ENCODE data around the gene DTL.

DTL gene

GRCh38 chr1:212055333-212055732 lies 19.8 kb downstream of the DTL start:
- Histone ChIP-seq H3K27me3 (ENCODE audit: insufficient read depth, insufficient read length) (no peaks in the 10 kb centered on the region), H3K4me3 (ENCODE audit: insufficient read length, low read depth) (no peak overlapping the region), H3K9ac (ENCODE audit: insufficient read length, low read depth) (no peak overlapping the region), H3K4me1 (ENCODE audit: insufficient read depth, insufficient read length) (no peaks in the 10 kb centered on the region), H3K9me3 (ENCODE audit: insufficient read depth, low read length) (peaks cover 31% of the 10 kb centered on the region; the same call in 1 of the 2 replicates), H3K36me3 (ENCODE audit: insufficient read depth, insufficient read length, low read length) (peaks cover 70% of the 10 kb centered on the region)
- DNase-seq (ENCODE audit: low read depth, low spot score) = no peak
- TF ChIP-seq SUZ12 (IDR thresholded peaks at IDR 0.05; ENCODE audit: extremely low read depth, insufficient read depth, insufficient read length) (no peak), YY1 (IDR thresholded peaks at IDR 0.05; ENCODE audit: insufficient read depth, insufficient read length) (no peak), ZNF274 (IDR thresholded peaks at IDR 0.05; ENCODE audit: low read depth, low read length) (no peak)

- H3K4me1 ChIP-seq (ENCODE audit: insufficient read depth, insufficient read length) = no peaks in the 10 kb centered on the region
- H3K27me3 ChIP-seq (ENCODE audit: insufficient read depth, insufficient read length) = no peaks in the 10 kb centered on the region
- peaks cover 59% of the 10 kb centered on the region for H3K36me3 ChIP-seq (ENCODE audit: insufficient read depth, insufficient read length, low read length)
- H3K4me3 ChIP-seq (ENCODE audit: insufficient read length, low read depth) = no peak overlapping the region
- no peak for DNase-seq (ENCODE audit: low read depth, low spot score)
- peaks cover 17% of the 10 kb centered on the region; the same call in 1 of the 2 replicates for H3K9me3 ChIP-seq (ENCODE audit: insufficient read depth, low read length)
- no peak overlapping the region for H3K9ac ChIP-seq (ENCODE audit: insufficient read length, low read depth)
- TF ChIP-seq ZNF274 (IDR thresholded peaks at IDR 0.05; ENCODE audit: low read depth, low read length) = no peak
- TF ChIP-seq YY1 (IDR thresholded peaks at IDR 0.05; ENCODE audit: insufficient read depth, insufficient read length) = no peak
- no peak for TF ChIP-seq SUZ12 (IDR thresholded peaks at IDR 0.05; ENCODE audit: extremely low read depth, insufficient read depth, insufficient read length)
These were observed 25.3 kb downstream of the DTL start for GRCh38 chr1:212060632-212061472.

DNA sequence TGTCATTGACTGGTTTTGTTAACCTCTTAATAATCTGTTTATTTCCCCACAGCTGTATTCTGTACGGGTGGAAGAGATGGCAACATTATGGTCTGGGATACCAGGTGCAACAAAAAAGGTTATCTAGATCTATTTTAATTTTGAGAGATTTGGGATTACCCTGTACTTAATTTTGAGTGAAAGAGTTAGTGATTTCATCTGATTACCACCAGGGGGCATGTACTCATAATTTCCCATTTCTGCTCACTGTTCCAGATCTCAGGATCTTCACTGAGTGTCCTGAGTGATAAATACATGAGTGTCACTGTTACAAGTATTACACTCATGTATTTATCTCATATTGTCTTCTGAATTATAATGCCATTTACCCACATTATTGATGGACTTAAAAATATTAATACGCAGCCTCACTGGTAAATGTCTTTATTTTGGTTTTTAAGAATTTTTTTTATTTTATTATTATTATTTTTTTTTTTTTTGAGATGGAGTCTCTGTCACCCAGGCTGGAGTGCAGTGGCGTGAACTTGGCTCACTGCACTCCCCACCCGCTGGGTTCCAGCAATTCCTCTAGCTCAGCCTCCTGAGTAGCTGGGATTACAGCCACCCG lies 27.4 kb downstream of the DTL start:
- H3K9me3 ChIP-seq (ENCODE audit: insufficient read depth, low read length) = no peaks in the 10 kb centered on the region
- no peaks in the 10 kb centered on the region for H3K4me1 ChIP-seq (ENCODE audit: insufficient read depth, insufficient read length)
- H3K36me3 ChIP-seq (ENCODE audit: insufficient read depth, insufficient read length, low read length) = peaks cover 59% of the 10 kb centered on the region
- no peak overlapping the region for H3K9ac ChIP-seq (ENCODE audit: insufficient read length, low read depth)
- no peaks in the 10 kb centered on the region for H3K27me3 ChIP-seq (ENCODE audit: insufficient read depth, insufficient read length)
- no peak for DNase-seq (ENCODE audit: low read depth, low spot score)
- H3K4me3 ChIP-seq (ENCODE audit: insufficient read length, low read depth) = no peak overlapping the region
- TF ChIP-seq SUZ12 (IDR thresholded peaks at IDR 0.05; ENCODE audit: extremely low read depth, insufficient read depth, insufficient read length) (no peak), ZNF274 (IDR thresholded peaks at IDR 0.05; ENCODE audit: low read depth, low read length) (no peak)

DNA sequence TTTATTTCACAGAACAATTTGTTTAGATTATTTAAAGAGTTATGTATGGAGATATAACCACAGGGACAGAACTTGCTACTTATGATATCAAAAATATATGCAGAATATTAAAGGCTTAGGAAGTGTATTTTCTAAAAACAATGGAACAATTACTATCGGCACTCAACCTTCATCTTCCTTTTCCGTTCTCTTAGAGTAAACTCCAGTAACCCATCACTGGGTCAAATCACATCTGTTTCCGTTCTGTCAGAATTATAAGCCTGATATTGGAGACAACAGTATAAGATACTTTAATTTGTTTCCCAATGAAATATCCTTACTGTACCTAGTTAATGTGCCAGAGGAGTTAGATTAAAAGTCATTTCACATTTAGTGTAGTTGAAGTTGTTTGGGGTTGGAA lies 32.2 kb downstream of the DTL start:
- no peak for DNase-seq (ENCODE audit: low read depth, low spot score)
- Histone ChIP-seq H3K27me3 (ENCODE audit: insufficient read depth, insufficient read length) (no peaks in the 10 kb centered on the region), H3K36me3 (ENCODE audit: insufficient read depth, insufficient read length, low read length) (peaks cover 85% of the 10 kb centered on the region), H3K9ac (ENCODE audit: insufficient read length, low read depth) (no peak overlapping the region), H3K9me3 (ENCODE audit: insufficient read depth, low read length) (no peaks in the 10 kb centered on the region), H3K4me1 (ENCODE audit: insufficient read depth, insufficient read length) (no peaks in the 10 kb centered on the region), H3K4me3 (ENCODE audit: insufficient read length, low read depth) (no peak overlapping the region)
- TF ChIP-seq ZNF274 (IDR thresholded peaks at IDR 0.05; ENCODE audit: low read depth, low read length) (no peak), SUZ12 (IDR thresholded peaks at IDR 0.05; ENCODE audit: extremely low read depth, insufficient read depth, insufficient read length) (no peak), YY1 (IDR thresholded peaks at IDR 0.05; ENCODE audit: insufficient read depth, insufficient read length) (no peak)

- Histone ChIP-seq H3K4me1 (ENCODE audit: insufficient read depth, insufficient read length) (no peaks in the 10 kb centered on the region), H3K9ac (ENCODE audit: insufficient read length, low read depth) (no peak overlapping the region), H3K27me3 (ENCODE audit: insufficient read depth, insufficient read length) (no peaks in the 10 kb centered on the region), H3K9me3 (ENCODE audit: insufficient read depth, low read length) (no peaks in the 10 kb centered on the region), H3K36me3 (ENCODE audit: insufficient read depth, insufficient read length, low read length) (peaks cover 80% of the 10 kb centered on the region), H3K4me3 (ENCODE audit: insufficient read length, low read depth) (no peak overlapping the region)
- TF ChIP-seq SUZ12 (IDR thresholded peaks at IDR 0.05; ENCODE audit: extremely low read depth, insufficient read depth, insufficient read length) (no peak), YY1 (IDR thresholded peaks at IDR 0.05; ENCODE audit: insufficient read depth, insufficient read length) (no peak), ZNF274 (IDR thresholded peaks at IDR 0.05; ENCODE audit: low read depth, low read length) (no peak)
- no peak for DNase-seq (ENCODE audit: low read depth, low spot score)
These were observed 35.3 kb downstream of the DTL start for GRCh38 chr1:212070720-212071302.

- DNase-seq (ENCODE audit: low read depth, low spot score) = no peak
- TF ChIP-seq SUZ12 (IDR thresholded peaks at IDR 0.05; ENCODE audit: extremely low read depth, insufficient read depth, insufficient read length) (no peak), ZNF274 (IDR thresholded peaks at IDR 0.05; ENCODE audit: low read depth, low read length) (no peak), YY1 (IDR thresholded peaks at IDR 0.05; ENCODE audit: insufficient read depth, insufficient read length) (no peak)
- H3K27me3 ChIP-seq (ENCODE audit: insufficient read depth, insufficient read length) = no peaks in the 10 kb centered on the region
- no peak overlapping the region for H3K9ac ChIP-seq (ENCODE audit: insufficient read length, low read depth)
- H3K9me3 ChIP-seq (ENCODE audit: insufficient read depth, low read length) = no peaks in the 10 kb centered on the region
- peaks cover 76% of the 10 kb centered on the region for H3K36me3 ChIP-seq (ENCODE audit: insufficient read depth, insufficient read length, low read length)
- H3K4me3 ChIP-seq (ENCODE audit: insufficient read length, low read depth) = no peak overlapping the region
- no peaks in the 10 kb centered on the region for H3K4me1 ChIP-seq (ENCODE audit: insufficient read depth, insufficient read length)
These were observed 36.5 kb downstream of the DTL start for GRCh38 chr1:212072047-212072446.

DNA sequence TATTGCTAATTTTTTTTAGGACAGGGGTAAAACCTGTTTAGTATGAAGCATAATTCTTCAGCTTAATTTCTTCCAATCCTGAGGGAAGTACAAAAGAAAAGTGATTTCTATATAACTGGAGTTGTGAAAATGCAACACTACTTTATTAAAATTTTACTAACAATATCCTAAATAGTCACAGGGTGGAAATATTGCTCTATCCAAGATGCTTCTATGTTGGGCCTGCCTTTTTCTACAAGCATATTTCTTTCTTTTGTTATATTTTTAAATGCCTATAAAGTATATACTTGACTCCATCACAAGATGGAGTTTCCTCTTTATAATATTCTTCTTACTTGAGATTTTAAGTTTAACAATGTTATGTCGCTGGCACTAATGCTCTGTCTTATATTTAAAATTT lies 37.9 kb downstream of the DTL start:
- H3K4me1 ChIP-seq (ENCODE audit: insufficient read depth, insufficient read length) = no peaks in the 10 kb centered on the region
- H3K9ac ChIP-seq (ENCODE audit: insufficient read length, low read depth) = no peak overlapping the region
- no peak for DNase-seq (ENCODE audit: low read depth, low spot score)
- no peak overlapping the region for H3K4me3 ChIP-seq (ENCODE audit: insufficient read length, low read depth)
- H3K36me3 ChIP-seq (ENCODE audit: insufficient read depth, insufficient read length, low read length) = peaks cover 75% of the 10 kb centered on the region
- no peaks in the 10 kb centered on the region for H3K9me3 ChIP-seq (ENCODE audit: insufficient read depth, low read length)
- H3K27me3 ChIP-seq (ENCODE audit: insufficient read depth, insufficient read length) = no peaks in the 10 kb centered on the region
- TF ChIP-seq YY1 (IDR thresholded peaks at IDR 0.05; ENCODE audit: insufficient read depth, insufficient read length) (no peak), ZNF274 (IDR thresholded peaks at IDR 0.05; ENCODE audit: low read depth, low read length) (no peak), SUZ12 (IDR thresholded peaks at IDR 0.05; ENCODE audit: extremely low read depth, insufficient read depth, insufficient read length) (no peak)

Measured in NT2/D1 (cell line).